HG02623 (cell line): ENCODE data around the gene MRPS25.

Experiments used
- ATAC-seq: cut with Tn5 transposase; IDR thresholded peaks from one replicate; pipeline ENCODE4 v1.9.1; 2021; ENCODE audit warnings: moderate library complexity; ENCODE audit not compliant: unreplicated experiment

MRPS25 gene

GRCh38 chr3:15083252-15083651 is 18.1 kb upstream of the MRPS25 start:
- no peak for ATAC-seq

DNA sequence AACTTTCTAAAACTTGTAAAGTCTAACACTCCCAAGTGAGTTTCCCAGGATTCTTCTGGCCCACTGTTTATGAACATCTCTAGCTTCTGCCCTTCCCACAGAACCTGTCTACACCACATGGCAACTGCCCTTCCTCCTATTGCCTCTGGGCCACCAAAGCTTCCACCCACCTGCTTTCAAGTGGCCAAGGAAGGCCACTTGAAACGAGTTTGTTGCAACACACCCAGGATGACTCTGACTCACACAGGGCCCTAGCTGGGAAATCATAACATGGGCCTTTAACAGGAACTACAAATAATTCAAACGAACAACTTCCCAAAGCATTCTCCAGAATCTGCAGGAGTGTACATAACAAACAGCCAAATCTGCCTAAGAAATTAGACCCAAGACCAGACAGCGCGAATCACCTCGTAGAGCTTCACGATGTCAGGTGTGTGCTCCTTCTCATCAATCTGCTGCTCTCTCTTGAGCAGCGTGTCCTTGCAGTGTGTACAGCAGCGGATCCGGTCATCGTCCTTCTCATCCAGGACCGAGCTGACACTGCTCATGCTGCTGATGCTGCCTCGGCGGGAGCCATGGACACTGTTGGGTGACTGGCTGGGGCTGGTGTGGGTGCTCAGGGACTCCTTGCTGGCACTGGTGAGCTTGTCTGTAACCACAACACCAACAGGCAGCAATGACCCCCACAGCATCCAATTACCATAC is 17.0 kb upstream of the MRPS25 start:
- no peak for ATAC-seq

- no peak for ATAC-seq
Measured at GRCh38 chr3:15079091-15079490, 14.0 kb upstream of the MRPS25 start.

- ATAC-seq = no peak
Measured at GRCh38 chr3:15074500-15074899, 9.4 kb upstream of the MRPS25 start.

DNA sequence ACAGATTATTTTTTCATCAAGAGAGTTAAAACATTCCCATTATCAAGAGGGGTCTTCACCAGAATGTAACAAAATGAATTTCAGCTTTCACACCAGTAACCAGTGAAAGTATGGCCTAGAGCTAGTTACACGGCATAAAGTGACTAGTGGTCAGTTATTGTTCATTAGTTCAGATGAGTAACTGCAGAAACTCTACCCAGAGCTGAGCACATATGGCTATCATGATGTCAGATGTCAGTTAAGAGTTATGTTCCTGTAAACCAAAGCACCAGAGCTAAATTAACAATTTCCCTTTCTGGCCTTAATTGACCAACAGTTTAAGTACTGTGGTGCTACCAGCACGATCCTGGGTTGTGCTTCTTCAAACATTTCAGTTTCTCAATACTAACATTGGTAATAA is 6.6 kb upstream of the MRPS25 start:
- no peak for ATAC-seq

- ATAC-seq = no peak
Measured at GRCh38 chr3:15069441-15069840, 4.3 kb upstream of the MRPS25 start.

DNA sequence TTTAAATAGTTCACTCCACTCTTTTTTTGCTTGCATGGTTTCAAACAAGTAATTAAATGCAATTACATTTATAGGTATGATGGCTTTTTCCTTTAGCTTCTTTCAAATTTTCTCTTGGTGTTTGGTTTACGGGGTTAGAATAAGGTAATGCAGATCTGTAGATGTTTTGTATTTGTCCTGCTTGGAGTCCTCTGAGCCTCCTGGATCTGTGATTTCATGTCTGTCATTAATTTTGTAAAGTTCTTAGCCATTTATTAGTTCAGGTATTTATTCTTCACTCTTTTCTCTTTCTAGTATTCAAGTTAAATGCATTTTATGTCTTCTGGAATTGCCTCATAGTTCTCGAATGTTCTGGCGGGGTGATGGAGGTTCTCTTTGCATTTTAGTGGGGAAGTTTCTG is 1.4 kb upstream of the MRPS25 start:
- ATAC-seq = no peak

DNA sequence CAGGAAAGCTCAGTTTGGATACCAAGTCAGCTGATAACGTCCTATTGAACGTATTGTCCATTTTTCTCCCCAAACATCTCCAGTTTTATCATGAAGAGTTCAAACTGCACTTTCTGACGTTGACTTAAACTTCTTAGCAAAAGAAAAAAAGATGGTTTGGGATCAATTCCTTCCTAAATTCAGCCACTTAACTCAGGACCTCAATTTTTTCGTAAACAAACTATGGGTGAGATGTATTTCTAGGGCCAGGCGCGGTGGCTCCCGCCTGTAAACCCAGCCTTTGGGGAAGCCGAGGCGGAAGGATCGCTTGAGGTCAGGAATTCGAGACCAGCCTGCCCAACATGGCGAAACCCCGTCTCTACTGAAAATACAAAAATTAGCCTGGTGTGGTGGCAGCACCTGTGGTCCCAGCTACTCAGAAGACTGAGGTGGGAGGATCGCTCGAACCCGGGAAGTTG is 464 bp upstream of the MRPS25 start:
- ATAC-seq = no peak

- peak; percentile 15 for ATAC-seq
Measured at GRCh38 chr3:15064299-15064834, 748 bp downstream of the MRPS25 start.

- no peak for ATAC-seq
Measured at GRCh38 chr3:15063656-15064286, 1.3 kb downstream of the MRPS25 start.

DNA sequence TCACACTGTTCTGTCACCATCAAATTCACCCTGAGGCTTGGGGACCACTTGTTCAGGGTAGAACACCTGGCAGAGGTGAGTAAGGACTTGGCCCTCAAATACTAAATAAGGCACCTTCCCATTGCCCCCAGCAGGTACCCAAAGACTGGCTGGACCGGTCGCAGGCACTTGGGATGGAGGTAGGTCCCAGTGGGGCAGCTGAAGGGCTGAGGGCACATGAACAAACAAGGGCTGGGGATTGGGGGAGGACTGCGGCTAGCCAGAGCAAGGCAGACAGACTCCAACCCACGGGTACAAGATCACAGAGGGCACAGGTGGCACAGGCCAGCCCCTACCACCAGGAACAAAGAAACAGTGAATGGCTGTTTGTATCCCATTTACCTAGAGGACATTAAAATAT is 1.9 kb downstream of the MRPS25 start:
- no peak for ATAC-seq

GRCh38 chr3:15060029-15060428 is 5.1 kb downstream of the MRPS25 start:
- no peak for ATAC-seq

DNA sequence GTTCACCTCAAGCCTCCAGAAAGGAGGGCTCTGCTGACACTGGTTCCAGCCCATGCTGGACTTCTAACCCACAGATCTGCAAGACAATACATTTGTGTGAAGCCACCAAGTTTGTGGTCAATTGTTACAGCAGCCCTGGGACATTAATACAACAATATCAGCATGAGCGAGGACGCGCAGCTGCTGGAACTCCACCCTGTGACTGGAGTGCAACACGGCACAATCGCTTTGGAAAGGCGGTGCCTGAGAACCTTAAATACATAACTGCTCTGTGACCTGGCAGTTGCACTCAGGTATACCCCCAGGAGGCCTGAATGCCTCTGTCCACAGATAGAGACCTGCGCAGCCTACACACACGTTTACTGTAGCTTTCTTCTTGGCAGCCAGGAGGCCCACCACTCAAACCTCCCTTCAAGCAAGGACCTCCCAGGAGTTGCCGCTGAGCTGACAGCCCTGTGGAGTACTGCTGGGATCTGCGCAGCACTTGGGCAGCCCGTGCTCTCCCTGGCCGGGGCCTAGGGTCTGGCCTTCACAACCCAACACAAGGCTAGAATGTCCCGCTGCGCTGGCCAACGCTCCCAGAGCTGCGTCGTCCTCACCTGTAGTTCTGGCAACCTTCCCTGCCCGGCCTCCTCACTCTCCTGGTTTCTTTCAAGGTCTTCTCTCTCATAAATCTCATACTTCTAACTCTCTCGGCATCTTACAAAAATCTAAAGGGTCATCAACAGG is 8.3 kb downstream of the MRPS25 start:
- ATAC-seq = no peak

GRCh38 chr3:15055019-15055557 is 10.0 kb downstream of the MRPS25 start:
- ATAC-seq = no peak

DNA sequence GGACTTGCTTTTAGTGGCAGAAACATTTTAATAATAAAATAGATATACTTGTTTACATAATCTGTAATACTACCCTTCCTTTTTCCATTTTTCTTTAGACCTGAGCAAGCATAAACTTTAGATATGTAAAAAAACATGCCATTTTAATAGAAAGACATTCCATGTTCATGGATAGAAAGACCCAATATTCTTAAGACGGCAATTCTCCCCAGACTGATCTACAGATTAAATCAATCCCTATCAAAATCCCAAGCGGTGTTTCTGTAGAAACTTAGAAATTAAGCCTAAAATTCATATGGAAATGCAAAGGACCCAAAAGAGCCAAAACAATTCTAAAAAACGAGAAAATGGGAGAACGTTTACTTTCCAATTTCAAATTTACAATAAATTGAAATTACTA is 11.6 kb downstream of the MRPS25 start:
- ATAC-seq = no peak

DNA sequence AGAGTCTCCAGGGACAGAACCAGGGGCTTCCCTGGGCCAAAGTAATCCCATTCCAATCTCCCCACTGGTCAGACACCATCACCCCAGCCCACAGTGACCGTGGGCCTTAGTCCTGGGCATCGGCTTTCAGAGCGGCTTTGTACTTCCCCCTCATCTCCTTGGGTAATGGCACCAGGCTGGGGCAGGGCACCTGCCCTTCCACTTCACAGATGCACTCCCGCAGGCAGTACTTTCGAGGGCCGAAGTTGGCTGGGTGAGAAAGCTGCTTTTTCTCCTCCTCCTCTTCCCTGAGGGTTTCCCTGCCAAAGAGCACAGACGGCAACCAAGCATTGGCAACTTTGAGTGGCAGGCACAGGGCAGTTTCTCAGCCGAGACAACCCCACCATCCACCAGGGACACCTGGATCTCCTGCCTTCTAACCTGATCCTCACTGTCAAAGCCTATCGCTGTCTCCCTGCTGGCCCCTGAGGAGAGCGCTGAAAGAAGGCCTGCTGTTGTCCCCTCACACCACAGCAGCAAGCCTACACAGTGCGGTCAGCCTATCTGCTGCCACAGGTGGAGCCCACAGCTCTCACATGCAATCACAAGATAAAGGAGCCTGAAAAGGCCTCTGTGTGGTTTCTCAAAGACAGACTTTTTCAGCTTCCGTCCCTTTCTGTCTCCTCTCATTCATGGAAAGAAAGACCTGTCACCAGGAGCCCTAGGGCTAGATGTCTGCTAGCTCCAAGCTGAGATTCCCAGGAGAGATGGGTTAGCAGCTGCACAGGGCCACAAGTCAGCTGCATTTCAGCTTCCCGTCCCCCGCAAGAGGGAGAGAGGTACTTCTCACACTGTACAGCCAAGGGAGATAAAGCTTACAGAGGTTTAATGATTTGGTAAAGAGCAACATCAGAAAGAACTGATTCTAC is 12.5 kb downstream of the MRPS25 start:
- no peak for ATAC-seq

GRCh38 chr3:15051531-15051930 is 13.6 kb downstream of the MRPS25 start:
- peak; percentile 42 for ATAC-seq

GRCh38 chr3:15050405-15051092 is 14.6 kb downstream of the MRPS25 start:
- ATAC-seq = peak; percentile 84

DNA sequence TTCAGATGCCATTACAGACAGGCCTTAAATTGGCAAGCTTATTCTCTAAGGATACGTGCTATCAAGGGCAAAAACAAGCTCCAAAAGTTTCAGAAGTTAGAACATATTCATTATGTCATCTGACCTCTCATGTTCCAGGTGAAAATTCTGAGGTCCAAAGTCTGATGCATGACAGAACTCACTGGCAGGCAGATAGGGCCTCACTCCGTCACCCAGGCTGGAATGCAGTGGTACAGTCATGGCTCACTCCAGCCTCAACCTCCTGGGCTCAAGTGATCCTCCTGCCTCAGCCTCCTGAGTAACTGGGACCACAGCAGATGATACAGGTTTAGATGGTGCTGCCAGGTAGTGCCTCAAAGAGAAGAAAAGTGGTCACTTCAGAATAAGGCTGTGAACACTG is 15.5 kb downstream of the MRPS25 start:
- ATAC-seq = no peak

DNA sequence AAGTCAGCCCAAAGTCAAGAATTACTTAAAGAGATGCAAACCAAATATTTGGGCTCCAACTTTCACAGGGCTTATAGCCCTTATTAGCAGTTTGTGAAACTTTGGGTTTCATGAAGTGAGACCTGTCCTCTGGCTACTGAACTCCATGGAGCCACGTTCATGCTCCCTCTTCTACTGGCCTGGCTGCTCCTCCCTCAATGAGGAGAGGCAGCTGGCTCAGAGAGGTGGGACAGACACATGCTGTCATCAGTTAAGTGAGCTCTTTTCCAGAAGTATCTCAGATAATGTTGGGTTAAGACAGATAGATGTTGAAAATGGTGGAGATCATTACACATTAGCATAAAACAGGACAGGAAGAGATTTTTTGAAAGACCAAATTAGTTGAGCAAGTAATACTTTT is 19.4 kb downstream of the MRPS25 start:
- ATAC-seq = no peak
